Liver (tissue), 9 donors: Measurements from ENCODE around the gene IRX6. TPM values are rescaled to one million over a fixed set of nuclear protein-coding genes. Genes with fewer than 3 reads are reported as not detected.

Source experiments
- DNase-seq: peaks from one replicate; pipeline ENCODE4 v3.0.0-alpha.2; 2017; ENCODE audit warnings: low spot score
- H3K27ac ChIP-seq, 2 donors: one replicate each; pipeline ENCODE4 v1.7.0; 2013; ENCODE audit warnings: inconsistent platforms in 2 of 2, low read length in 2 of 2, control low read depth in 1 of 2, low read depth in 1 of 2, mild to moderate bottlenecking in 1 of 2
- H3K27me3 ChIP-seq, 4 donors: one replicate each; pipeline versions ENCODE4 v1.6.1 to v1.7.0; 2013; ENCODE audit warnings: low read length in 3 of 4, inconsistent platforms in 1 of 4, mild to moderate bottlenecking in 1 of 4, moderate library complexity in 1 of 4; ENCODE audit not compliant: control insufficient read depth in 4 of 4, insufficient read depth in 4 of 4
- H3K36me3 ChIP-seq, 4 donors: one replicate each; pipeline versions ENCODE4 v1.6.1 to v1.7.0; 2013; ENCODE audit warnings: low read length in 3 of 4, mild to moderate bottlenecking in 3 of 4, low read depth in 1 of 4, moderate library complexity in 1 of 4; ENCODE audit not compliant: control insufficient read depth in 4 of 4, insufficient read depth in 3 of 4
- H3K4me1 ChIP-seq, 4 donors: one replicate each; pipeline versions ENCODE4 v1.6.1 to v1.7.0; 2013; ENCODE audit warnings: low read length in 3 of 4, mild to moderate bottlenecking in 3 of 4, moderate library complexity in 1 of 4; ENCODE audit not compliant: control insufficient read depth in 4 of 4, insufficient read depth in 4 of 4
- H3K4me3 ChIP-seq, 3 donors: one replicate each; pipeline versions ENCODE4 v1.6.1 to v1.7.0; 2013; ENCODE audit warnings: low read length in 3 of 3, control low read depth in 1 of 3, low read depth in 1 of 3, mild to moderate bottlenecking in 1 of 3
- H3K9ac ChIP-seq, 2 donors: one replicate each; pipeline ENCODE4 v1.7.0; 2013; ENCODE audit warnings: low read length in 2 of 2, mild to moderate bottlenecking in 2 of 2, moderate library complexity in 2 of 2, control low read depth in 1 of 2, low read depth in 1 of 2
- H3K9me3 ChIP-seq, 4 donors: one replicate each; pipeline versions ENCODE4 v1.6.1 to v1.7.0; 2013; ENCODE audit warnings: low read length in 3 of 4; ENCODE audit not compliant: control insufficient read depth in 4 of 4
- EGR1 ChIP-seq, 2 donors: IDR thresholded peaks; 2 replicates each; pipeline ENCODE4 v1.6.1; 2016 to 2018; ENCODE audit warnings: antibody characterized with exemption in 2 of 2, low read depth in 2 of 2
- FOXA1 ChIP-seq: IDR thresholded peaks from 2 replicates; pipeline ENCODE4 v1.6.1; 2016; ENCODE audit warnings: antibody characterized with exemption
- FOXA2 ChIP-seq: IDR thresholded peaks from 2 replicates; pipeline ENCODE4 v1.6.1; 2016; ENCODE audit warnings: antibody characterized with exemption
- HNF4A ChIP-seq, 2 donors: conservative IDR thresholded peaks; 2 replicates each; pipeline ENCODE4 v1.6.1; 2016; ENCODE audit warnings: antibody characterized with exemption in 2 of 2, mild to moderate bottlenecking in 2 of 2
- HNF4G ChIP-seq: IDR thresholded peaks from 2 replicates; pipeline ENCODE4 v1.6.1; 2016; ENCODE audit warnings: antibody characterized with exemption
- JUND ChIP-seq, 2 donors: IDR thresholded peaks; 2 replicates each; pipeline ENCODE4 v1.6.1; 2016; ENCODE audit warnings: antibody characterized with exemption in 2 of 2
- NR2F2 ChIP-seq: IDR thresholded peaks from 2 replicates; pipeline ENCODE4 v1.6.1; 2016; ENCODE audit warnings: antibody characterized with exemption
- RXRA ChIP-seq, 2 donors: IDR thresholded peaks; 2 replicates each; pipeline ENCODE4 v1.6.1; 2017 to 2018; ENCODE audit warnings: antibody characterized with exemption in 2 of 2, mild to moderate bottlenecking in 1 of 2
- TAF1 ChIP-seq: conservative IDR thresholded peaks from 2 replicates; pipeline ENCODE4 v1.6.1; 2016; ENCODE audit warnings: antibody characterized with exemption, mild to moderate bottlenecking
- WGBS: extraction: QIAGEN DNeasy Blood & Tissue Kit; methylation state at CpG from one replicate; pipeline ENCODE4 v1.1.7; 2013; 5-methylcytosine and 5-hydroxymethylcytosine counted together
- polyA plus RNA-seq, 2 donors: library from polyadenylated mRNA; stranded (reverse) in 1 of 2; unstranded in 1 of 2; fragments of 200-250 nt in 1 of 2; fragments of >200 nt in 1 of 2; fragmentation: Nextera tagmentation in 1 of 2; extraction: Ambion mirVana in 1 of 2; gene quantifications; one replicate each; pipeline versions ENCODE4 v1.2.1 to v1.2.3, GENCODE V29; 2013 to 2015
- total RNA-seq, 2 donors: library from RNA; depleted of rRNA; stranded (reverse); fragments of >200 nt; gene quantifications; one replicate each; pipeline ENCODE4 v1.2.3, GENCODE V29; 2014
- TF ChIP-seq, protein P1 (sequence below): fragments of 150-350 bp; IDR thresholded peaks from 2 replicates; pipeline ENCODE4 v1.5.1; 2017; ENCODE audit warnings: improper control_type of control experiment, low read depth, low read length; ENCODE audit not compliant: missing input control
- TF ChIP-seq, protein P2 (sequence below): IDR thresholded peaks from 2 replicates; pipeline ENCODE4 v1.6.1; 2016; ENCODE audit warnings: antibody characterized with exemption
- donor health status: healthy.
- donor health status: healthy.
- donor health status: healthy.
- donor health status: healthy.
- donor health status: healthy.

Gene IRX6
- total and polyA plus RNA-seq, 4 donors: not detected

DNA sequence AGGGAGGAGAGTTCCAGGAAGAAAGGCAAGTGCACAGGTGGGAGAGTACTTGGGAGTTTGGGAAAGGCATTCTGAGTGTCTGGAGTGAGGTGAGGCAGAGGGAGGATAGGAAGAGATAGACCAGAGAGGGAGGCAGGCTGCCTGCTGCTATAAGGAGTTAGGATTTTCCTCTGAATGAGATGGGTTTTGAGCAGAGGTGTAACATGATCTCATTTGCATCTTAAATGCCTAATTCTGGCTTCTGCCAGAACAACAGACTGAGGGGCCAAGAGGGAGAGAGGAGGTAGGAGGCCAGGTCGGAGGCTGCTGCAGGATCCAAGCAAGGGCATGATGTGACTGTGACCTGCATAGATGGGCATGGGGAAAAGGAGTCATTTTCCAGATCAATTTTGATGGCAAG, 31.5 kb upstream of the IRX6 start:
- Histone ChIP-seq H3K9ac (no peak overlapping the region), H3K4me1 (no peaks in the 10 kb centered on the region), H3K4me3 (no peak overlapping the region), H3K9me3 (peaks cover 0 to 7% (median 1%) of the 10 kb centered on the region in 4 donors), H3K27ac (no peak overlapping the region), H3K27me3 (no peaks in the 10 kb centered on the region), H3K36me3 (no peaks in the 10 kb centered on the region)
- WGBS: 93% methylated on average over 1 of the region's 1 CpG
- TF ChIP-seq, protein P1, sequence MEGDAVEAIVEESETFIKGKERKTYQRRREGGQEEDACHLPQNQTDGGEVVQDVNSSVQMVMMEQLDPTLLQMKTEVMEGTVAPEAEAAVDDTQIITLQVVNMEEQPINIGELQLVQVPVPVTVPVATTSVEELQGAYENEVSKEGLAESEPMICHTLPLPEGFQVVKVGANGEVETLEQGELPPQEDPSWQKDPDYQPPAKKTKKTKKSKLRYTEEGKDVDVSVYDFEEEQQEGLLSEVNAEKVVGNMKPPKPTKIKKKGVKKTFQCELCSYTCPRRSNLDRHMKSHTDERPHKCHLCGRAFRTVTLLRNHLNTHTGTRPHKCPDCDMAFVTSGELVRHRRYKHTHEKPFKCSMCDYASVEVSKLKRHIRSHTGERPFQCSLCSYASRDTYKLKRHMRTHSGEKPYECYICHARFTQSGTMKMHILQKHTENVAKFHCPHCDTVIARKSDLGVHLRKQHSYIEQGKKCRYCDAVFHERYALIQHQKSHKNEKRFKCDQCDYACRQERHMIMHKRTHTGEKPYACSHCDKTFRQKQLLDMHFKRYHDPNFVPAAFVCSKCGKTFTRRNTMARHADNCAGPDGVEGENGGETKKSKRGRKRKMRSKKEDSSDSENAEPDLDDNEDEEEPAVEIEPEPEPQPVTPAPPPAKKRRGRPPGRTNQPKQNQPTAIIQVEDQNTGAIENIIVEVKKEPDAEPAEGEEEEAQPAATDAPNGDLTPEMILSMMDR: no peak
- TF ChIP-seq FOXA1 (no peak), FOXA2 (no peak), NR2F2 (no peak), RXRA (IDR thresholded peaks at IDR 0.05) (no peak), TAF1 (no peak), HNF4A (conservative IDR thresholded peaks at IDR 0.05) (no peak)
- DNase-seq: no peak

DNA sequence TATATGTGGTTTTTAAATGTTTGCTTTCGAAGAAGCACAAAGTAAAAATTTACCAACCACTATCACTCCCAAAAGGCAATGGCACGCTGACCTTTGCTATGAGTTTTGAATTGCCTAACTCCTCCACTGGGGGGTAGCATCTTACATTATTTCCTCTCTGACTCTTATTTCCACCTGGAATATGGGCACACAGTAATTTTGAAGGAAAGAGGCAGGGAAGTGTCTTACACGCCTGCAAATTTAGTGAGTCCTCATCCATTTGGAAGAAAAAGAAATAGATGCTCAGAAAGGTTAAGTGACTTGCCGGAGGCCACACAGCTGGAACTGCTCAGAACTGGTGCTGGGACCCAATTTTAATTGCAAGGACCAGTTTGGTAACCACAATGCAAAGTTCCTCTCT, 29.9 kb upstream of the IRX6 start:
- Histone ChIP-seq H3K9me3 (no peaks in the 10 kb centered on the region), H3K27me3 (no peaks in the 10 kb centered on the region), H3K36me3 (no peaks in the 10 kb centered on the region), H3K27ac (no peak overlapping the region), H3K9ac (no peak overlapping the region), H3K4me1 (no peaks in the 10 kb centered on the region), H3K4me3 (no peak overlapping the region)
- TF ChIP-seq JUND (IDR thresholded peaks at IDR 0.05): no peak
- WGBS: 70% methylated on average over 4 of the region's 4 CpGs
- no peak for DNase-seq

DNA sequence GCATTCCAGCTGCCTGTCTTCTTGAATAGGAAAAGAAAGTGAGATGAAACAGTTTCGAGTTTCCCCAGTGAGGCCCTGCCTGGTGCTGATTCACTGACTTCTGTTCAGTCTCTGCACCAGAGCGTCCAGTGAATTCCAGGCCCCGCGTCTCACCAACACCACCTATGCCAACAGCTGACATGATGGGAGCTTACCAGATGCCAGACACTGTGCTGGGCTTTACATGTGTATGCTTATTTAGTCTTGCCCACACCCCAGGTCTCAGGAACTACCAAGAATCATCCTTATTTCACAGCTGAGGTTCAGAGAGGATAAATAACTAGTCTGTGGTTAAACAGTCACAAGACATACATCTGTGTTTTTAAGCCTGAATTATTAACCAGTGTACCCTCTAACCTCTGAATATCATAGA, 29.1 kb upstream of the IRX6 start:
- no peaks in the 10 kb centered on the region for H3K36me3 ChIP-seq
- no peak overlapping the region for H3K9ac ChIP-seq
- DNase-seq: no peak
- H3K27ac ChIP-seq: no peak overlapping the region
- WGBS: 74% methylated on average over 4 of the region's 4 CpGs
- no peaks in the 10 kb centered on the region for H3K9me3 ChIP-seq
- H3K4me3 ChIP-seq: no peak overlapping the region
- no peak for TF ChIP-seq EGR1 (IDR thresholded peaks at IDR 0.05; ENCODE audit: low read depth in 2 of 2)
- TF ChIP-seq HNF4A (conservative IDR thresholded peaks at IDR 0.05): no peak
- TF ChIP-seq, protein P2, sequence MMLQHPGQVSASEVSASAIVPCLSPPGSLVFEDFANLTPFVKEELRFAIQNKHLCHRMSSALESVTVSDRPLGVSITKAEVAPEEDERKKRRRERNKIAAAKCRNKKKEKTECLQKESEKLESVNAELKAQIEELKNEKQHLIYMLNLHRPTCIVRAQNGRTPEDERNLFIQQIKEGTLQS: no peak
- TF ChIP-seq FOXA2: no peak
- TF ChIP-seq TAF1: no peak
- no peaks in the 10 kb centered on the region for H3K4me1 ChIP-seq
- no peaks in the 10 kb centered on the region for H3K27me3 ChIP-seq

DNA sequence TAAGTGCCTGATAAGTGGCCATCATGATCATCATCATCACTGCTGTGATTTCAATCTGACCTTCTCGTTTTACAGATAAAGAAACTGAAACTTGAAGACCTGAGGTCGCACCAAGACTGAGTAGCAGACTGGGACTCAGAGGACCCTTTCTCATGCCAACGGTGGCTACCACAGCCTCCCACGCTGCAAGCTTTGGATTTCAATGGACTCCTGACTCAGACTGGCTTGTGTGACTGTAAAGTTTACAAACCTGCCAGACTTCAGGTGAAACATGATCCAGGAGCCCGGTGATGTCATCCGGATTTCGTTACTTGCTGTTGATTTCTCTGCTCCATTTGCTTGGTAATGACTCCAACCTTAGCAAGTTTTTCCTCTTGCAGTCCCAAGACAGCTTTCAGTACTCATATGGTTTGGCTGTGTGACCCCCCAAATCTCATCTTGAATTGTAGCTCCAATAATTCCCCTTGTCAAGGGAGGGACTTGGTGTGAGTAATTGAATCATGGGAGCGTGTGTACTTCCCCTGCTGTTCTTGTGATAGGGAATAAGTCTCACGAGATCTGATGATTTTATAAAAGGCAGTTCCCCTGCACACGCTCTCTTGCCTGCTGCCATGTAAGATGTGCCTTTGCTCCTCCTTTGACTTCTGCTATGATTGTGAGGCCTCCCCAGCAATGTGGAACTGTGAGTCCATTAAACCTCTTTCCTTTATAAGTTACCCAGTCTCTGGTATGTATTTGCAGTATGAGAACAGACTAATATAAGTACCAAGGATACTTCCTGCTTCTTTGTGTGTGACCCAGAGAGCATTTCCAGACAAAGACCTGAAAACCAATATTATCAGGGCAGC, 26.7 kb upstream of the IRX6 start:
- no peak for DNase-seq
- TF ChIP-seq FOXA1: no peak
- no peak for TF ChIP-seq HNF4G
- no peak for TF ChIP-seq HNF4A (conservative IDR thresholded peaks at IDR 0.05)
- Histone ChIP-seq H3K27me3 (peaks cover 0 to 6% (median 0%) of the 10 kb centered on the region in 4 donors), H3K9me3 (no peaks in the 10 kb centered on the region), H3K9ac (no peak overlapping the region), H3K4me3 (no peak overlapping the region), H3K36me3 (no peaks in the 10 kb centered on the region), H3K27ac (no peak overlapping the region), H3K4me1 (no peaks in the 10 kb centered on the region)
- WGBS: 84% methylated on average over 10 of the region's 10 CpGs
